Keratinocyte (primary cell): ENCODE results near the gene ZBTB8A.

Experiments used
- CTCF ChIP-seq, 3 experiments: IDR thresholded peaks in 1 of 3; conservative IDR thresholded peaks in 1 of 3; optimal IDR thresholded peaks in 1 of 3; 2 replicates in 2 of 3; 3 replicates in 1 of 3; pipeline versions ENCODE3 to v1.5.1; 2011; ENCODE audit warnings: low read length in 3 of 3, mild to moderate bottlenecking in 3 of 3, moderate library complexity in 2 of 3, control low read depth in 1 of 3, inconsistent platforms in 1 of 3; ENCODE audit not compliant: insufficient read depth in 2 of 3; ENCODE audit errors: extremely low read depth in 1 of 3
- EZH2 ChIP-seq: IDR thresholded peaks from one replicate; pipeline ENCODE4 v1.6.1; 2012; ENCODE audit warnings: inconsistent platforms, mild to moderate bottlenecking, low read length, moderate library complexity

GRCh38 chr1:32491386-32491785 is 47.8 kb upstream of the ZBTB8A start:
- TF ChIP-seq CTCF (optimal IDR thresholded peaks at IDR 0.05 in 1 of 3, IDR thresholded peaks at IDR 0.05 in 1 of 3, conservative IDR thresholded peaks at IDR 0.05 in 1 of 3; ENCODE audit: extremely low read depth in 1 of 3, insufficient read depth in 2 of 3, low read length in 3 of 3) = no peak
- TF ChIP-seq EZH2 = no peak
